ENCODE data around the gene CPNE1.

CPNE1 gene

DNA sequence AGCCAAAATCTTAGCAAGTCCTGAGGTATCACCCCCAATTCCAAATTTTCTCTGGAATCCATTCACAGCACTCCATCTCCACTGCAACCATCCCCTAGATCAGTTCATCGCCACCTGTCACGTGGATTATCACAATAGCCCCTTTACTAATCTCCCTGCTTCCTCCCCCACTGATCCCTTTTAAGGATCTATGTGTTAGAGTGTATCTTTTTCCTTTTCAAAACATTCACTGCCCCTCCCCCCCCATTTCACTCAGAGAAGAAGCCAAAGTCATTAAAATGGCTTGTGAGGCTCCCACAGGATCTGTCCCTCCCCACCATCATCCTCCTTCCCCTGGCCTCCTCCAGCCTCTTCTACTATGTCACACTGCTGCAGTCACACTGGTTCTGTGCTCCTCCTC lies 67.5 kb downstream of the CPNE1 start:
- no peak for DNase-seq

- no peak for DNase-seq
These were observed 68.8 kb downstream of the CPNE1 start for GRCh38 chr20:35595901-35596300.

- no peak for DNase-seq
These were observed 69.2 kb downstream of the CPNE1 start for GRCh38 chr20:35595456-35595855.

- DNase-seq, result peak in 1 of 2 experiments; percentile 30
These were observed 72.2 kb downstream of the CPNE1 start for GRCh38 chr20:35592339-35592974.

DNA sequence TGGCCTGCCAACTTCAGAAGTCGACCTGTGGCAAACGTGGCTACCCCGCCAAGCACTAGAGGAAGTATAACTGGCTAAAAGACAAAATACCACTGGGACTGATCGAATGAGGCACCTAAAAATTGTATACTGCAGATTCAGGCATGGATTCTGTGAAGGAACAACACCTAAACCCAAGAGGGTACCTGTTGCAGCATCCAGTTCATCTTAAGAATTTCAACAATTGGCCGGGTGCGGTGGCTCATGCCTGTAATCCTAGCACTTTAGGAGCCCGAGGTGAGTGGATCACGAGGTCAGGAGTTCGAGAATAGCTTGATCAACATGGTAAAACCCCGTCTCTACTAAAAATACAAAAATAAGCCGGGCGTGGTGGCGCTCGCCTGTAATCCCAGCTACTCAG lies 76.3 kb downstream of the CPNE1 start:
- DNase-seq, result no peak

GRCh38 chr20:35587436-35587835 lies 77.3 kb downstream of the CPNE1 start:
- no peak for DNase-seq

DNA sequence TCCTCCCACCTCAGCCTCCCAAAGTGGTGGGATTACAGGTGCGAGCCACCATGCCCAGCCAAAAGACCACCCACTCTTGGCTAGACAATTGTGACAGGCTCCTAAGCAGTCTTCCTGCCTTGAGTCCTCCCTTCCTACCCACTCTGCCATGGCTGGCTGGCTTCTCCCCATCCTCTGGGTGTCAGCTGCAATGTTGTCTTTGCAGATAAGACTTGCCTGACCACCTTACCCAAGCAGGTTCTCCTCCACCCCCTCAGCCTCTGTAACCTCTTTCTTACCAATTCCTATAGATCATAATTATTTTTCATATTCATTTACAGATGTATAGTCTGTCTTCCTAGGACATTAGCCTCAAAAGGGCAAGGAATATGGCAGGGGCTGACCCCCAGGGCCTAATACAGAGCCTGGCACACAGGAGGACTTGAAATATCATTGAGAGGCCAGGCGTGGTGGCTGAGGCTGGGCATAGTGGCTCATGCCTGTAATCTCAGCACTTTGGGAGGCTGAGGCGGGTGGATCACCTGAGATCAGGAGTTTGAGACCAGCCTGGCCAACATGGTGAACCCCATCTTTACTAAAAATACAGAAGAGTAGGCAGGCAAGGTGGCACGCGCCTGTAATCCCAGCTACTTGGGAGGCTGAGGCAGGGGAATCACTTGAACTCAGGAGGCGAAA lies 77.8 kb downstream of the CPNE1 start:
- DNase-seq, result no peak

GRCh38 chr20:35583636-35584560 lies 80.8 kb downstream of the CPNE1 start:
- DNase-seq, result no peak

DNA sequence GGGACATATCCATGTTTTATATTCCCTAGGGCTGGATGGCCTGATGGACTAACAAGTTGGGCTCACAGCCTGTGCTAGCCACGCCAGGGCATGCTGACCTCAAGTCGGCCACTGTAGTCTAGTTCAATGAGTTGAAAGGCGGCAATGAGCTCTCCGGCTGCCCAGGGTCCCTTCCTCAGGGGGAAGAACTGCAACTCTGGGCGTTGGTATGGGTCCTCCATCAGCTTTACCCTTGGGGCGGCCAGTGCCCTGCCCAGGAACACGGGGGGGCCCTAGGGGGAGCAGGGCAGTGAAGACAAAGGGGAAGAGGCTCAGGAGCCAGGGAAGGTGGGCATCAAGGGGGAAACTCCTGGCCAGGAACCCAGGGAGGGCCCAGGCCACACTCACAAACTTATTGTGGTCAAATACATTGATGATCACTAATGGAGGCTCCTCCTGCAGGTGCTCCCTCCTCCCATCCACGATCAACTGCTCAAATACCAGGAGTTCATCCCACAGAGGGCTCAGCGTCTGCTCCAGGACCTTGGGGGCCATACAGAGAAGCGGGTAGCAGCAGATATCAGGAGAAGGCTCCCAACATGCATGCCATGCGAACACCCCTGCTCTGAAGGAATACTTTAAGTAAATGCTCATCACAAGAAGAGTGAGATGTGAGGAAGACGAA lies 81.8 kb downstream of the CPNE1 start:
- DNase-seq, result no peak

DNA sequence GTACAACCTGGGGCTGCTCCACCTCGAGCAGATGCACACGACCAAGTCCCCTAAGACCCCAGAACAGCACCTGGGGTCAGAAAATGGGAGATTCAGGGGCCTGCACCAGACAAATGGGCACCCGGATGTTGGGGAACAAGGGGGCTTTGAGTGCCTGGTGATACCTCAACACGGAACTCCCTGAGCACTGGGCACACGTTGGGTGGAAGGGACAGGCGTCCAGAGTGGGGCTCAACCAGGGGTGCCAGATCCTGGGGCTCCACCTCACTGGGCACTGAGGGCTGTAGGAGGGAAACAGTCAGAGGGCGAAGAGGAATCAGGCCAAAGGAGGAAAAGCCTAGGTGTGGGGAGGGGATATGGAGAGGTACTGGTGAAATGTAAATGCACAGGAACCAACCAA lies 82.6 kb downstream of the CPNE1 start:
- no peak for DNase-seq

- DNase-seq, result no peak
These were observed 85.5 kb downstream of the CPNE1 start for GRCh38 chr20:35579196-35579595.

DNA sequence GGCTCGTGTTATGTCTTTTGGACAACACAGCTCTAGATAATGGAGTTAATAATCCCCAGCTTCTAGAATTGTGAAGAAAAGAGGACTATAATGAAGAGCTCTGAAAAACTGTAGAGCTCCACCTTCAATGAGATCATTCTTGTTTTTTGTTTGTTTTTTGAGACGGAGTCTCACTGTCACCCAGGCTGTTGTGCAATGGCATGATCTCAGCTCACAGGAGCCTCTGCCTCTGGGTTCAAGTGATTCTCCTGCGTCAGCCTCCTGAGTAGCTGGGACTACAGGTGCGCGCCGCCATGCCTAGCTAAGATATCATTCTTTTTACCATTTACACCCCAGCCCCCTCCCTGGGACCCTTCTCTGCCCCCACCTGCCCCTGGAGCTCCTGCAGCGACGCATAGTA lies 86.2 kb downstream of the CPNE1 start:
- DNase-seq, result no peak

DNA sequence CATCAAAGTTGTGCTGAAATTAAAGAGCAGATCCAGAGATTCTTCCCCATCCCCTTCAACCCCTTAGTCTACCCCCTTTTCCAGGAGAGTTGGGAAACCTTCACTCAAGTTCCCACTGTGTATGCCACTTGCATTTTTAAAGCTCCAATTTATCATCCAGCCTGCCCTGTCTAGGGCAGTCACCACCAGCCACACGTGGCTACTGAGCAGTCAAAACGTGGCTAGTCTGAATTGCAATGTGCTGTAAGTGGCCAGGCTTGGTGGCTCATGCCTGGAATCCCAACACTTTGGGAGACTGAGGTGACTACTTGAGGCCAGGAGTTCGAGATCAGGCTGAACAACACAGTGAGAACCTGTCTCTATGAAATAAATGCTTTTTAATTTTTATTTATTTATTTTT lies 87.9 kb downstream of the CPNE1 start:
- no peak for DNase-seq
